GM12872 (cell line): ENCODE results near the gene MMP11.

Experiments
- CTCF ChIP-seq: IDR thresholded peaks from 3 replicates; pipeline ENCODE4 v1.5.1; 2011; ENCODE audit warnings: low read depth, mild to moderate bottlenecking, low read length, moderate library complexity; ENCODE audit not compliant: insufficient read depth

MMP11 gene

GRCh38 chr22:23801886-23802377 is 29.3 kb downstream of the MMP11 start:
- TF ChIP-seq CTCF = no peak

GRCh38 chr22:23803001-23803819 is 30.6 kb downstream of the MMP11 start:
- no peak for TF ChIP-seq CTCF

GRCh38 chr22:23804781-23805291 is 32.2 kb downstream of the MMP11 start:
- TF ChIP-seq CTCF = no peak

GRCh38 chr22:23806837-23807236 is 34.2 kb downstream of the MMP11 start:
- TF ChIP-seq CTCF = no peak

GRCh38 chr22:23812378-23812777 is 39.7 kb downstream of the MMP11 start:
- TF ChIP-seq CTCF = no peak

- TF ChIP-seq CTCF = no peak
Observed at GRCh38 chr22:23815541-23816155, 43.0 kb downstream of the MMP11 start.

GRCh38 chr22:23816156-23816976 is 43.7 kb downstream of the MMP11 start:
- no peak for TF ChIP-seq CTCF
